Kidney (tissue), 14 donors: ENCODE data around the gene TMBIM1. TPM values are rescaled to one million over a fixed set of nuclear protein-coding genes. Genes with fewer than 3 reads are reported as not detected.

ENCODE experiments used
- DNase-seq, 5 donors: peaks; one replicate each; pipeline ENCODE4 v3.0.0-alpha.2; 2013 to 2020
- FAIRE-seq: peaks from 2 replicates; lab custom pipeline; 2012; peaks lifted over from hg19 to GRCh38; lab: Jason Lieb, UNC
- H3K27ac ChIP-seq, 2 donors: one replicate each; pipeline ENCODE4 v1.7.0; 2013; ENCODE audit warnings: low read depth in 2 of 2, low read length in 2 of 2, inconsistent platforms in 1 of 2
- H3K27me3 ChIP-seq: one replicate; pipeline ENCODE4 v1.7.1; 2013; ENCODE audit warnings: low read length, inconsistent platforms; ENCODE audit not compliant: control insufficient read depth, insufficient read depth
- H3K36me3 ChIP-seq, 3 donors: one replicate each; pipeline versions ENCODE4 v1.7.0 to v1.7.1; 2013; ENCODE audit warnings: low read length in 3 of 3, control low read depth in 1 of 3, inconsistent platforms in 1 of 3; ENCODE audit not compliant: insufficient read depth in 3 of 3, control insufficient read depth in 2 of 3
- H3K4me1 ChIP-seq, 3 donors: one replicate each; pipeline versions ENCODE4 v1.7.0 to v1.7.1; 2013; ENCODE audit warnings: low read length in 3 of 3, inconsistent platforms in 1 of 3, low read depth in 1 of 3; ENCODE audit not compliant: control insufficient read depth in 2 of 3, insufficient read depth in 2 of 3
- H3K4me3 ChIP-seq, 3 donors: one replicate each; pipeline versions ENCODE4 v1.7.0 to v1.8.1; 2013; ENCODE audit warnings: low read length in 3 of 3, control low read depth in 1 of 3, inconsistent platforms in 1 of 3
- H3K9ac ChIP-seq, 3 donors: one replicate each; pipeline versions ENCODE4 v1.7.0 to v1.7.1; 2013; ENCODE audit warnings: low read length in 3 of 3, control low read depth in 1 of 3, inconsistent platforms in 1 of 3
- H3K9me3 ChIP-seq, 3 donors: one replicate each; pipeline versions ENCODE4 v1.7.0 to v1.7.1; 2013; ENCODE audit warnings: low read length in 3 of 3, control low read depth in 1 of 3, inconsistent platforms in 1 of 3; ENCODE audit not compliant: control insufficient read depth in 2 of 3, insufficient read depth in 1 of 3
- CTCF ChIP-seq: IDR thresholded peaks from 3 replicates; pipeline ENCODE4 v1.5.1; 2012; ENCODE audit warnings: mild to moderate bottlenecking, moderate library complexity, borderline replicate concordance; ENCODE audit not compliant: insufficient read depth; ENCODE audit errors: extremely low read depth
- intact Hi-C: fragments of 100-400 bp; cut with DNase I; formaldehyde crosslinking; loops from one replicate; pipeline ENCODE4 v1.11.1; 2022
- polyA plus RNA-seq: library from polyadenylated mRNA; stranded (reverse); fragments of 350-450 nt; fragmentation: Illumina TruSeq; extraction: RNeasy Lipid Tissue Mini Kit (QIAGEN cat#74804); gene quantifications from one replicate; pipeline ENCODE4 v1.2.3, GENCODE V29; 2014; ENCODE audit warnings: low read depth, low replicate concordance; ENCODE audit not compliant: insufficient read depth
- total RNA-seq: library from RNA; stranded (reverse); fragmentation: NEBNext Ultra II Directional; extraction: Animal tissue kit (Norgen Biotek cat#: 25700); gene quantifications from one replicate; pipeline ENCODE4 v1.2.1, GENCODE V29; 2021
- donor health status: control.
- donor health status: control.
- donor health status: control.
- donor health status: control.
- donor health status: control.
- donor health status: DM: yes; HTN: yes; CAD: no.
- donor health status: Normal renal cell carcinoma (clear cell type).

Gene TMBIM1
- total and polyA plus RNA-seq, 2 donors from 2014 or later, result 130 to 217 TPM

- FAIRE-seq (no peak), DNase-seq (no peak)
- peak overlapping the region in 2 of 3 donors; percentile 84 to 85 for H3K9ac ChIP-seq
- H3K9me3 ChIP-seq, result no peaks in the 10 kb centered on the region
- TF ChIP-seq CTCF, result no peak
- H3K36me3 ChIP-seq, result no peaks in the 10 kb centered on the region
- H3K27ac ChIP-seq, result peak overlapping the region; percentile 98
- peak overlapping the region; percentile 1 to 86 (median 73) for H3K4me3 ChIP-seq
- H3K4me1 ChIP-seq, result peaks cover 9 to 60% (median 56%) of the 10 kb centered on the region in 3 donors
- intact Hi-C loops, result loop anchor here (10.0 kb wide), 1 partner anchor 104 kb away; the partner anchor contains the start of gene CTDSP1
- H3K27me3 ChIP-seq, result no peaks in the 10 kb centered on the region
Measured at GRCh38 chr2:218290316-218291261, 1.7 kb downstream of the TMBIM1 start.

GRCh38 chr2:218289639-218290315, 2.5 kb downstream of the TMBIM1 start:
- DNase-seq (peak in 2 of 5 donors; percentile 68 to 77), FAIRE-seq (no peak)
- Histone ChIP-seq H3K9me3 (no peaks in the 10 kb centered on the region), H3K4me1 (peaks cover 9 to 64% (median 60%) of the 10 kb centered on the region in 3 donors), H3K4me3 (peak overlapping the region; percentile 1 to 86 (median 73)), H3K27ac (peak overlapping the region; percentile 98), H3K9ac (peak overlapping the region in 2 of 3 donors; percentile 84 to 85), H3K36me3 (no peaks in the 10 kb centered on the region), H3K27me3 (no peaks in the 10 kb centered on the region)
- no peak for TF ChIP-seq CTCF
- intact Hi-C loops, result loop anchor here (10.0 kb wide), 1 partner anchor 105 kb away; the partner anchor contains the start of gene CTDSP1

GRCh38 chr2:218286570-218287459, 5.5 kb downstream of the TMBIM1 start:
- Histone ChIP-seq H3K36me3 (peaks cover 0 to 4% (median 0%) of the 10 kb centered on the region in 3 donors), H3K4me3 (peak overlapping the region in 2 of 3 donors; percentile 49 to 55), H3K27ac (peak overlapping the region; percentile 98), H3K4me1 (peaks cover 9 to 79% (median 68%) of the 10 kb centered on the region in 3 donors), H3K9me3 (no peaks in the 10 kb centered on the region), H3K9ac (peak overlapping the region in 2 of 3 donors; percentile 34 to 64), H3K27me3 (no peaks in the 10 kb centered on the region)
- FAIRE-seq (no peak), DNase-seq (peak; percentile 73 to 93 (median 87))
- no peak for TF ChIP-seq CTCF
- intact Hi-C loops, result no loop called here
